ENCODE data around the gene TNFAIP2. TPM values are rescaled to one million over a fixed set of nuclear protein-coding genes. Genes with fewer than 3 reads are reported as not detected.

The TNFAIP2 gene
- total RNA-seq, 2 experiments from 2014 or later, result 0.10 to 0.85 TPM

DNA sequence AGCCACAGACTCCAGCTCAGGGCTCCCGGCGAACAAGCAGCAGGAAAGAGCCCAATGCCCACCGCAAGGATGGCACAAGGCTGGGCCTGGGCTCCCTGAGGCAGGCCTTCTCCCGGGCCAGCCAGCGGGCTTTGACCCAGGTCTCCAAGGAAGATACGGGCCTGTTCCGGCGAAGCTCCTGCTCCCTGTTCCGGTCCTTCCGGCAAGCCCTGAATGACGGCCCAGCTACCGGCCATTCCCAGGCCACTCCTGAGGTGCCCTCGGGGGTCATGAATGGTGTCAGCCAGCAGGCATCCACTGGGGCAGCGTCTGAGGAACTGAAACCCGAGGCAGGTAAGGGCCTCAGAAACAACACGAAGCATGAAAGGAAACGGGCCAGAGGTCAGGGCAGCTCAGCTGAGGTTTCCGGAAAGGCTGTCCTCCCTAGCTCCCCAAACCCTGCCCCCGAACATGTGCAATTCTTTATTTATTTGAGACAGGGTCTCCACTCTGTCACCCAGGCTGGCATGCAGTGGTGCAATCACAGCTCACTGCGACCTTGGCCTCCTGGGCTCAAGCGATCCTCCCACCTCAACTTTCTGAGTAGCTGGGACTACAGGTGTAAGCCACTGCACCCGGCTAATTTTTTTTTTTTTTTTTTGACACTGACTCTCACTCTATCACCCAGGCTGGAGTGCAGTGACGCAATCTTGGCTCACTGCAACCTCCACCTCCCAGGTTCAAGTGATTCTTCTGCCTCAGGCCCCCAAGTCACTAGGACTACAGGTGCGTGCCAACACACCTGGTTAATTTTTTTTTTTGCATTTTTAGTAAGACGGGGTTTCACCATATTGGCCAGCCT is 22.8 kb upstream of the TNFAIP2 start:
- Mint-ChIP-seq H3K9me3 (no peaks in the 10 kb centered on the region), H3K4me3 (no peak overlapping the region), H3K27me3 (peaks cover 44% of the 10 kb centered on the region), H3K27ac (no peak overlapping the region), H3K36me3 (no peaks in the 10 kb centered on the region), H3K4me1 (peaks cover 6% of the 10 kb centered on the region)
- DNase-seq, result no peak

GRCh38 chr14:103101257-103101962 is 21.9 kb upstream of the TNFAIP2 start:
- no peaks in the 10 kb centered on the region for H3K36me3 Mint-ChIP-seq

GRCh38 chr14:103101963-103102688 is 21.1 kb upstream of the TNFAIP2 start:
- peaks cover 51% of the 10 kb centered on the region for H3K27me3 Mint-ChIP-seq

More at GRCh38 chr14:103101257-103101962, 21.9 kb upstream of the TNFAIP2 start:
- DNase-seq, result no peak
- no peak overlapping the region for H3K4me3 Mint-ChIP-seq
- peaks cover 6% of the 10 kb centered on the region for H3K4me1 Mint-ChIP-seq
- H3K9me3 Mint-ChIP-seq, result no peaks in the 10 kb centered on the region
- H3K27me3 Mint-ChIP-seq, result peaks cover 51% of the 10 kb centered on the region
- no peak overlapping the region for H3K27ac Mint-ChIP-seq

GRCh38 chr14:103102689-103103260 is 20.5 kb upstream of the TNFAIP2 start:
- Mint-ChIP-seq H3K4me1 (peaks cover 6% of the 10 kb centered on the region), H3K36me3 (no peaks in the 10 kb centered on the region)
- no peak for DNase-seq

More at GRCh38 chr14:103101963-103102688, 21.1 kb upstream of the TNFAIP2 start:
- peaks cover 6% of the 10 kb centered on the region for H3K4me1 Mint-ChIP-seq
- no peak for DNase-seq
- no peaks in the 10 kb centered on the region for H3K9me3 Mint-ChIP-seq
- H3K4me3 Mint-ChIP-seq, result no peak overlapping the region
- no peak overlapping the region for H3K27ac Mint-ChIP-seq
- no peaks in the 10 kb centered on the region for H3K36me3 Mint-ChIP-seq

GRCh38 chr14:103103461-103104388 is 19.5 kb upstream of the TNFAIP2 start:
- no peak for DNase-seq
- H3K9me3 Mint-ChIP-seq, result no peaks in the 10 kb centered on the region
- H3K4me1 Mint-ChIP-seq, result peaks cover 6% of the 10 kb centered on the region
- no peak overlapping the region for H3K4me3 Mint-ChIP-seq
- H3K36me3 Mint-ChIP-seq, result no peaks in the 10 kb centered on the region
- peaks cover 51% of the 10 kb centered on the region for H3K27me3 Mint-ChIP-seq
- no peak overlapping the region for H3K27ac Mint-ChIP-seq

More at GRCh38 chr14:103102689-103103260, 20.5 kb upstream of the TNFAIP2 start:
- Mint-ChIP-seq H3K4me3 (no peak overlapping the region), H3K27me3 (peaks cover 51% of the 10 kb centered on the region), H3K27ac (no peak overlapping the region), H3K9me3 (no peaks in the 10 kb centered on the region)

DNA sequence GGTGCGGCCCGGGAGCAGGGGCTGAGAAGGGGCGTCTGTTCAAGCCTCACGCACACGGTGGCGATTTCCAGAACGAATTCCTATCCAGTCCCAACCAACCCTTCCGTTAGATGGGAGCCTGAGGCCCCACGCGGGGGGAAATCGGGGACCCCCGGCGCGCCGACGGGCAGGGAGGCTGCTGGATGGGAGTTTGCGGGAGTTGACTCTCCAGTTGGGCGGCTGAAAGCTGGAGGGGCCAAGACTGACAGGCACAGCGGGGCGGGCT is 18.9 kb upstream of the TNFAIP2 start:
- no peaks in the 10 kb centered on the region for H3K9me3 Mint-ChIP-seq
- peaks cover 51% of the 10 kb centered on the region for H3K27me3 Mint-ChIP-seq
- H3K4me3 Mint-ChIP-seq, result no peak overlapping the region
- peaks cover 6% of the 10 kb centered on the region for H3K4me1 Mint-ChIP-seq
- H3K36me3 Mint-ChIP-seq, result no peaks in the 10 kb centered on the region
- no peak for DNase-seq
- H3K27ac Mint-ChIP-seq, result no peak overlapping the region

- Mint-ChIP-seq H3K4me1 (peaks cover 6% of the 10 kb centered on the region), H3K27ac (no peak overlapping the region), H3K4me3 (no peak overlapping the region), H3K9me3 (no peaks in the 10 kb centered on the region), H3K27me3 (peaks cover 51% of the 10 kb centered on the region), H3K36me3 (no peaks in the 10 kb centered on the region)
- peak; percentile 77 for DNase-seq
These were observed 18.4 kb upstream of the TNFAIP2 start for GRCh38 chr14:103104654-103105452.

DNA sequence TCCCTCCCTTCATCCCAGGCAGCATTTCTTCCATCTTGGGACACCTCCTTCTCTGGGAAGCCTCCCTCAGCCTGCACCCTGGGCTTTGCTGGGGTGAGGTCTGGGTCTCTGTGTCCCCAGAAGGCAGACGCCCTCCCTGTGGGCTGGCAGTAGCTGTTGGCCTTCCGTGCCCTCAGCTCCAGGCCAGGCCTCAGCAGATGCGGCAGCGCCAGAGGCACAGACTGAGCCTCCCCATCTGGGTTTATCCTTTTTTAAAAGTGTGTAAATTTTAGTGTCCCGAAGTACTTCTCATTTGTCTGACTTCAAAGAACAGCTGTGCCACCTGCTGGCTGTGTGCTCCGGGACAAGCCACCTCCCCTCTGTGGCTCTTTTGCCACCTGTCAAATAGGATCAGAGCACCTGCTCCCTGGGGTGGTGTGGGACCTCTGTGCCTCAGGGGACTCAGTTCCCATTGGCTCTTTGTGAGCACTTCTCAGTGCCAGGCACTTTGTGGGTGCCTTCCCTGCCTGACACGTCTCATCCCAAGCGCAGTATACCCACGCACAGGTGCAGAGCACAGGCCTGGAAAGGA is 17.6 kb upstream of the TNFAIP2 start:
- no peak overlapping the region for H3K27ac Mint-ChIP-seq
- H3K4me1 Mint-ChIP-seq, result peaks cover 6% of the 10 kb centered on the region
- H3K27me3 Mint-ChIP-seq, result peaks cover 49% of the 10 kb centered on the region
- no peaks in the 10 kb centered on the region for H3K9me3 Mint-ChIP-seq
- H3K36me3 Mint-ChIP-seq, result no peaks in the 10 kb centered on the region
- DNase-seq, result no peak
- no peak overlapping the region for H3K4me3 Mint-ChIP-seq

DNA sequence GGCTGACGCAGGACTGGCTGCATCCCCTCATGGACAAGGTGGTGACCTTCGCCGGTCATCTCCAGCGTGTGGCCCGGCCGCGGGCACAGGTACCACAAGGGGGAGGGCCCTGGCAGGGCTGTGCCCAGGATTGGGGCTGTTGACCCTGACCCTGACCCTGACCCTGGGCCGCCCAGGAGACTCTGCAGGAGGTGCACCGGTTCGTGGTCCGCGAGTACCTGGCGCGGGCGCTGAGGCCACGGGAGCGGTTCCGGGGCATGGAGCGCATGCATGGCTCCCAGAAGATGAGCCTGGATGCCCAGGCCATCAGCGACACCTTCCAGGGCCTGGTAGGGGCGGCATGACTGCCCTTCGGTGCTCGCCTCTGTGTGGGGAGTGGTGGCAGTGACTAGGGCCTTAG is 15.8 kb upstream of the TNFAIP2 start:
- Mint-ChIP-seq H3K4me1 (peaks cover 6% of the 10 kb centered on the region), H3K27me3 (peaks cover 36% of the 10 kb centered on the region), H3K4me3 (no peak overlapping the region), H3K9me3 (no peaks in the 10 kb centered on the region), H3K36me3 (no peaks in the 10 kb centered on the region), H3K27ac (no peak overlapping the region)
- no peak for DNase-seq

DNA sequence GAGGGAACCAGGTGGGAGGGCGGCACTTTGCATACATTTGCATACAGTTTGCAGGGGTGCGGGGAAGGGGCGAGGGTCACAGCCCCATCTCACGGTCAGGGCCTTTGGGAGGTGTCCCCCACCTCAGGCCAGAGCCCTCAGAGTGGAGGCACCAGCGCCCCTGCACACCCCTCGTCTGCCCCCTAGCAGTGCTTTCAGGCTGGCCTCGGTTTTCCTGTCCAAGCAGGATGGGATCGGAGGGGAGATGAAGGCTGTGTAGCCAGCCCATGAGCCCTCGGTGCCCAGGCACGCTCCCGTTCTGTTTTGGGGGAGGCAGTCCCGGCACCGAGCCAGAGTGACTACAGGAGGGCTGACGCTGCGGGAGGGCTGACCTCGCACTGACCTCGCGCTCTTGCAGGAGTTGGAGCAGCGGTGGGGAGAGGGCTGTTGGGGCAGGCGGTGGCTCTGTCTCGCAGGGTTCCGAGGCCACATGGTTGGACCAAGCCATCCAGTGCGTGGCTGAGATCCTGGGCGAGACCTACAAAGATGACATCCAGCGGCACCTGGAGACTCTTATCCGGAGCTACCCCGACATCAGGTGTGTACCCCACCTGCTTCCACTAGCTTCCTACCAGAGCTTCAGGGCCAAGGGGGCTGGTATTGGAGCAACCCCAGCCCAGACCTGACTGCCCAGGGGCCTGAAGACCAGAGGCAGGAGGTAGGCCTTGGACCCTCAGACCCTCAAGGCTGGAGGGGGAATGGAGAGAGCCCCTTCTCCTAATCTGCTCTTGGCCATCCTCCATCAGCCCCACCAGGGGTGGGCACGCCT is 15.1 kb upstream of the TNFAIP2 start:
- Mint-ChIP-seq H3K36me3 (no peaks in the 10 kb centered on the region), H3K4me3 (no peak overlapping the region), H3K27ac (peak overlapping the region; percentile 70), H3K9me3 (no peaks in the 10 kb centered on the region), H3K27me3 (peaks cover 30% of the 10 kb centered on the region), H3K4me1 (peaks cover 6% of the 10 kb centered on the region)
- no peak for DNase-seq

GRCh38 chr14:103108749-103109207 is 14.5 kb upstream of the TNFAIP2 start:
- peaks cover 24% of the 10 kb centered on the region for H3K27me3 Mint-ChIP-seq

GRCh38 chr14:103109535-103110441 is 13.5 kb upstream of the TNFAIP2 start:
- Mint-ChIP-seq H3K4me1 (peaks cover 5% of the 10 kb centered on the region), H3K27ac (no peak overlapping the region), H3K9me3 (no peaks in the 10 kb centered on the region), H3K27me3 (peaks cover 20% of the 10 kb centered on the region), H3K36me3 (no peaks in the 10 kb centered on the region), H3K4me3 (no peak overlapping the region)
- DNase-seq, result no peak

More at GRCh38 chr14:103108749-103109207, 14.5 kb upstream of the TNFAIP2 start:
- no peaks in the 10 kb centered on the region for H3K36me3 Mint-ChIP-seq
- peaks cover 4% of the 10 kb centered on the region for H3K4me1 Mint-ChIP-seq
- peak; percentile 56 for DNase-seq
- H3K4me3 Mint-ChIP-seq, result no peak overlapping the region
- H3K9me3 Mint-ChIP-seq, result no peaks in the 10 kb centered on the region
- H3K27ac Mint-ChIP-seq, result peak overlapping the region; percentile 70
